Activated gamma-delta T cell treated with Interleukin-2 at 50 U/mL for 16 hours (primary cell): ENCODE results near the gene CARD8.

Experiments
- DNase-seq: peaks from one replicate; pipeline ENCODE4 v3.0.0-alpha.2; 2020

The CARD8 gene

GRCh38 chr19:48203794-48204628 lies 51.7 kb downstream of the CARD8 start:
- peak; percentile 87 for DNase-seq

- DNase-seq: no peak
Observed at GRCh38 chr19:48203222-48203793, 52.4 kb downstream of the CARD8 start.

DNA sequence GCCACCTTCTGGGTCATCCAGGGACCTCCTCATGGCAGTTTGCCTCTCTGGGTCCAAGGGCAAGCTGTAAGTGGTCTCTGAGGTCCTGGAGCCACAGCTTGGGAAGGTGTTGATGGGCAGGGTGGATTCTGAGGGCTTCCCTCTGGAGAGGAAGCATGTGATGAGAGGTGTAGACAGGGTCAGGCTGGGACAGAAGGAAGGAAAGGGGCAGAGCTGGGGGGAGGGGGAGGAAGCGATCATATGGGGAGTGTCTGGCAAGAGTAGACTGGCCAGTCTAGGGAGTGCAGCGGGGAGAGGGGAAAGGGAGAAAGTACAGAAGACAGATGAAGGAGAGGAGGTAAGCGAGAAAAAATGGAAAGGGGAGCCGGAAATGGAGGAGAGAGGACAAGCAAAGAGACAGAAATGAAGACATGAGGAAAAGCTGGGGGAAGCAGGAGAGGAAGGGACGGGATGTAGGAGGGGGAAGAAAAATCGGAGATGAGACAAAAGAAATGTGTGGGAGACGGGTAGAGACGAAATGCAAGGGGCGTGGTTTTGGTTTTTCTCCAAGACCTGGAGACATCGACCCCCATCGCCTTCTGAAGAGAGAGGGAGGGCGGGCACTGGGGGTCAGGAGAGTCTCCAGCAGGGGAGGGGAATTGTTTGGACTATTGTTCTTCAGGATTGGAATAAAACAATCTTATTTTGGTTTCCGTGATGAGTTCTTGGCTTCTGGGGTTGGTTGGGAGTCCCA lies 58.6 kb downstream of the CARD8 start:
- no peak for DNase-seq

GRCh38 chr19:48196321-48196763 lies 59.4 kb downstream of the CARD8 start:
- no peak for DNase-seq

DNA sequence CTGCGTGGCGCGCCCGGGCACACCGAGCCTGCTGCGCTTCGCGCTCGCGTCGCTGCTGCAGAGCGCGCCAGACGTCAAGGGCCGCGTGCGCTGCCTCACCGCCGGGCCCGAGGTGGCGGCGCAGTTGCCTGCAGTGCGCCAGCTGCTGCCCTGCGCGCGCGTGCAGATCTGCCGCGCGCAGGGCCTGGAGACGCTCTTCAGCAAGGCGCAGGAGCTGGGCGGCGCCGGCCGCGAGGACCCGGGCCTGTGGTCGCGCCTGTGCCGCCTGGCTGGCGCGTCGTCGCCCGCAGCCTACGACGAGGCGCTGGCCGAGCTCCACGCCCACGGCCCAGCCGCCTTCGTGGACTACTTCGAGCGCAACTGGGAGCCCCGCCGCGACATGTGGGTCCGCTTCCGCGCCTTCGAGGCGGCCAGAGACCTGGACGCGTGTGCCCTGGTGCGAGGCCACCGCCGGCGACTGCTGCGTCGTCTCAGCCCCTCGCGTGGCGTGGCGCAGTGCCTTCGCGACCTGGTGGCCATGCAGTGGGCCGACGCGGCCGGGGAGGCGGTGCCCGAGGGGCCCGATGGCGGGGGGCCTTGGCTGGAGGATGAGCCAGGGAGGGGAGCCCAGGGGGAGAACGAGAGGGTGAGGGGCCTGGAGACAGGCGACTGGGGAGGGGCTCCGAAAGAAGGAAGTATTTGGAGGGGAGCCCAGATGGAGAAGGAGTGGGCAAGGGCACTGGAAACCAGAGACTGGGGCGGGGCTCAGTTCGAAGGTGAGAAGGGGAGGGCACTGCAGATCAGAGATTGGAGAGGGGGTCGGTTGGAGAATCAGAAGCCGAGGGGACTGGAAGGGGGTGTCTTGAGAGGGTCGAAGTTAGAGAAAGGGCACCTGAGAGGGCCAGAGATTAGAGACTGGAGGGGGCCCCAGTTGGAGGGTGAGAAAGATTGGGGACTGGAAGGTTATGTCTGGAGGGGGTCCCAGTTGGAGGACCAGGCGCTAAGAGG lies 60.6 kb downstream of the CARD8 start:
- DNase-seq: no peak

DNA sequence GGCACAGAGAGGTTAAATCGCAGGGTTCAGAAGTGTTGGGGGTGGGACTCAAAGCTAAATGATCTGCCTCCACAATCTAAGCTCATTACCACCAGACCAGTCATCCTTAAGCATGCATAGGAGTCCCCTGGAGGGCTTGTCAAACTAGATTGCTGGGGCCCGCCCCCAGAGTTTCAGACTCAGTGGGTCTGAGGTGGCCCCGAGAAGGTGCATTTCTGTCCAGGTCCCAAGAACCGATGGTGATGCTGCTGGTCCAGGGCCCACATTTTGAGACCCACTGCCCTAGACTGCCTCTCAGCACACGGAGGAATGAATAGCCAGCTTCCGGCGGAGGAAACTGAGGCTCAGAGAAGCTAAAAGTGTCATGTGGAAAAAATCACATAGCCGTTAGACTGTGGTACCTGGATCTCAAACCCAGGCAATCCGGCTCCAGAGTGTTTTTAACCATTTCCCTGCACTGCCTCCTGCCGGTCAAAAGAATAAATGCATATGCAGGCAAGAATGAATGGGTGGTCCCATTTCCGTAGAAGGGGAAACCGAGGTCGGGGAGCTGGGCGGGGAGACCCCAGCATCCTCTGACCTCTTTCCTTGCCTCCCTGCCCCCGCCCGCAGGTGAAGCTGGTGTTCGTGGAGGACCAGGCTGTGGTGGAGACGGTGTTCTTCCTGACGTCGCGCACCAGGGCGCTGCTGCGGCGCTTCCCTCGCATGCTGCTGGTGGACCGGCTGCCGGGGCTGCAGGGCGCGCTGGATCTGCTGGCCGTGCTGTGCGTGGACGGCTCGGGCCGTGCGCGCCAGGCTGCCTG lies 61.5 kb downstream of the CARD8 start:
- DNase-seq: peak; percentile 22

GRCh38 chr19:48192750-48193149 lies 63.0 kb downstream of the CARD8 start:
- DNase-seq: no peak

GRCh38 chr19:48190885-48191284 lies 64.8 kb downstream of the CARD8 start:
- no peak for DNase-seq

DNA sequence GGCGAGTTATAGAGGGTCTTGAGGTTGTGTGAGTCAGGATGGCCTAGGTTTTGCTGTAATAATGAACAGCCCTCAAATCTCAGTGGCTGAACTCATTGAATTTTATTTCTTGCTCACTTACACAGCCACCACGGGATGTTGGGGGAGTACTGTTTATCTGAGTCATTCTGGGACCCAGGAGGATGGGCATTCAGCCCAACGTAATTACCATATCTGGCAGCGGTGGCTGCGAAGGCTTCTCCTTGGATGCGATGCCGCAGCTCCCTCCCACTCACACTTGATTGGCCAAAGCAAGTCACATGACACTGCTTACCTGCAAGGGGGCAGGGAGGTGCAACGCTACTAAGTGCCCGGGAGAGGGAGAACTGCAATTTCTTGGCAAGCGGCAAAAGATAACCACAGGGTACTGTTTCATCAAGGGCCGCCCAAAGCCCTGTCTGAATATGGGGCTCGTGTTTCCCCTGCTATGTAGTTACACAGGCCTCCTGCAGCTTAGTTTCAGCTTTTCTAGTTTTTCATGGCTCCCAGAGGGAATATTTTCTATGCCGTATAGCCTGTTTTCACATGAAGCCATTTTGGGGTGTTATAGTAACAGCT lies 65.3 kb downstream of the CARD8 start:
- DNase-seq: peak; percentile 67

- DNase-seq: no peak
Observed at GRCh38 chr19:48186541-48186991, 69.1 kb downstream of the CARD8 start.

GRCh38 chr19:48186015-48186414 lies 69.7 kb downstream of the CARD8 start:
- DNase-seq: no peak

DNA sequence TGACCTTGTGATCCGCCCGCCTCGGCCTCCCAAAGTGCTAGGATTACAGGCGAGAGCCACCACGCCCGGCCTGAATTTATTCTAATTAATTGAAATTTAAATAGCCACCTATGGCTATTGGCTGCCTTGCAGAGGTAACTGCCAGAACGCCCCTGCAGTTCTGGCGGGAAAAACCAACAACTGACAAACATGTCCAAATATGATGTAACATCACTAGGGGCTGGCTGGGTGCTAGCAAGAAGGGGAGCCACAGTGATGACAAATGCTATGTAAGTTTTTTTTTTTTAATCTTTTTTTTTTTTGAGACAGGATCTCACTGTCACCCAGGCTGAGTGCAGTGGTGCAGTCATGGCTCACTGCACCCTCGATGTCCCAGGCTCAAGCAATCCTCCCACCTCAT lies 72.4 kb downstream of the CARD8 start:
- DNase-seq: no peak

DNA sequence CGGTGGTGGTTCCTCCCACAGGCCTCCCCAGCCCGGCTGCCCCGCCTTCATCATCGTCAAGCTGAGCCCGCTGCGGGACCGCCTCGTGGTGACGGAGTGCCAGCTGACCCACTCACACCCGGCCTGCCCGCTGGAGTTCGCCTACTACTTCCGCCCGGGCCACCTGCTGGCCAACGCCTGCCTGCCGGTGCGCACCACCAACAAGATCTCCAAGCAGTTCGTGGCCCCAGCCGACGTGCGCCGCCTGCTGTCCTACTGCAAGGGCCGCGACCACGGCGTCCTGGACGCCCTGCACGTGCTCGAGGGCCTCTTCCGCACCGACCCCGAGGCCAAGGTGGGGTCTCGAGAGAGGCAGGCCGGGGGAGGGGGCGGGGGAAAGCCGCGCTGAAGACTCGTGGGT lies 73.3 kb downstream of the CARD8 start:
- DNase-seq: no peak

GRCh38 chr19:48181505-48181904 lies 74.2 kb downstream of the CARD8 start:
- DNase-seq: no peak

GRCh38 chr19:48176226-48176625 lies 79.5 kb downstream of the CARD8 start:
- DNase-seq: no peak

DNA sequence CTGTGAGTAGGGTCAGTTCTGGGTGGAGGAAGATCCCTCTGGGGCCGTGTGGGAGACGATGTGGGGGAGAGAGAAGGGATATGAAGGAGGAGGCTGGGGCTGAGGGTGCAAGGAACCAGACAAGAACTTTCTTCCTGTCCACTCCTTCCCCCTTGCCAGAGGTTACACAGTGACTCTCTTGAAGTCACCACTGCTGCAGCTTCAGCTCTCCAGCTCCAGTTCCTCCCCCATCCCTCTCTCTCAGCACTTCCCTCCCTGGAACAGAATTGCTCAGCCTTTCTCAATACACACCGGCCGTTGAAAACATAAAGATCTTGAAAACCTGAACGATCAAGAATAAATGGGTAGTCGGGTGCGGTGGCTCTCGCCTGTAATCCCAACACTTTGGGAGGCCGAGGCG lies 80.1 kb downstream of the CARD8 start:
- no peak for DNase-seq

DNA sequence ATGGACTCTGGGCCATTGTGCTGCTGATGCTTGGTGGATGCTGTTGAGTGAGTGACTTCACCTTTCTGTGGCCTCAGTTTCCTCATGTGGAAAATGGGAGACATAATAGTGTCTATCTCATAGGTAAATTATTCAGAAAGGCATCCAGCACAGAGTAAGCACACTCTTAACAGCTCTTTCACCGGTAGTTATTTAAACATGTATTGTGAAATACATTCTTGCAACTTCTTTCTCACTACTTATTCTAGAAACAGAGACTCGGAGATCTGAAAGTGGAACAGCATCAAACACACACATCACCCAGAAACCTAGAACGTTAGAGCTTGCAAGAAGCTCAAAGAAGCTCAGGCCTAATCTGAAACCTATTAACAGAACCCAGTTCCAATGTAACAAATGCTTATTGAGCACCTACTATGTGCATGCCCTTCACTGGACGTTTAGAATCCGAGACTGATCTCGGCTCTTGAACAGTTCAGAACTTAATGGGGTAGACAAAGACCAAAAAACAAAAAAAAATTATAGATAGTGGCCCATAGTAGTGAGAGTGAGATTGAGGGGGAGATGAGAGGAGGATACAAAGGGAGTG lies 81.2 kb downstream of the CARD8 start:
- DNase-seq: no peak

DNA sequence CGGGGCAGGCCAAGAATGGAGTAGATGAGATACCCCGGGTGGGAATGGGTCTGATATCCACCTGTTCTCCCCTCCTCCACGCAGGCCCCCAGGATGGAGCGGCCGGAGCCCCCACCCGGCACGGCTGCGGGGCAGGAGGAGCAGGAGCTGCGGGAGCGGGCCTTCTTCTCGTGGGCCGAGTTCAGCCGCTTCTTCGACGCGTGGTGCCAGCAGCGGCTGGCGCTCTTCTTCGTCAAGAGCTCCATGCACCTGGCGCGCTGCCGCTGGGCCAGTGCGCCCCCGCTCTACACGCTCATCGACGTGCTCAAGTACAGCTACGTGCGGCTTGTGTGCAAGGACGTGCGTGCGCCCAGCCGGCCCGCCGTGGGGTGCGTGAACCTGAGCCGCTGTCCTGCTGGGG lies 84.0 kb downstream of the CARD8 start:
- DNase-seq: no peak

GRCh38 chr19:48170817-48171347 lies 84.8 kb downstream of the CARD8 start:
- no peak for DNase-seq
